Measurements from ENCODE around the gene PDGFRB. TPM values are rescaled to one million over a fixed set of nuclear protein-coding genes. Genes with fewer than 3 reads are reported as not detected.

The PDGFRB gene
- total RNA-seq, 1 donor from 2014 or later: 89.3 TPM

- ATAC-seq (peak; percentile 4 to 9), DNase-seq (no peak)
- peaks cover 25% of the 10 kb centered on the region for H3K4me1 ChIP-seq
These were observed 1.6 kb downstream of the PDGFRB start for GRCh38 chr5:150153957-150154617.

DNA sequence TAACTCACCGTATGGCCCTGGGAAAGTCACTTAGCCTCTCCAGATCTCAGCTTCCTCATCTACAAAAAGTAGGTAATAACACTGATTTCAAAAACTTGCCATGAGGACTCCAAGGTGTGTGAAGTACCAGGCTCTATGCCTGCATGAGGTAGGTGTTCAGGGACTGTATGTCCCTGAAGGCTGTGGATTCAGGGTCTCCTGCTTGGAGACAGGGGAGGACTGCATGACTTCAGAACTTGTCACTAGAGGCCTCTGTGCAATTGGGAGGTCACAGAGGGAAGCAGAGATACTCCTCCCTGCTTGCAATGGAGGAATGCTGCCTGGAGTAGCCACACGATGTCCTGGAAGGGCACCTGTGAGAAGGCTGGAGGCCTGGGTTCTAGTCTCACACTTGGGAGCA, 2.2 kb downstream of the PDGFRB start:
- TF ChIP-seq CTCF (IDR thresholded peaks at IDR 0.05): no peak
- intact Hi-C loops (cut with DNase I): no loop called here
- H3K27me3 ChIP-seq (ENCODE audit: low read depth): no peaks in the 10 kb centered on the region
- peaks cover 22% of the 10 kb centered on the region for H3K4me1 ChIP-seq
- DNase-seq (no peak), ATAC-seq (no peak)
- H3K9me3 ChIP-seq: no peaks in the 10 kb centered on the region
- peak overlapping the region; percentile 70 for H3K27ac ChIP-seq
- peak overlapping the region; percentile 54 for H3K4me3 ChIP-seq
- H3K36me3 ChIP-seq: no peaks in the 10 kb centered on the region

More at GRCh38 chr5:150153957-150154617, 1.6 kb downstream of the PDGFRB start:
- H3K27me3 ChIP-seq (ENCODE audit: low read depth): no peaks in the 10 kb centered on the region
- intact Hi-C loops (cut with DNase I): no loop called here
- no peaks in the 10 kb centered on the region for H3K36me3 ChIP-seq
- peak overlapping the region; percentile 70 for H3K27ac ChIP-seq
- H3K9me3 ChIP-seq: no peaks in the 10 kb centered on the region
- peak overlapping the region; percentile 54 for H3K4me3 ChIP-seq
- no peak for TF ChIP-seq CTCF (IDR thresholded peaks at IDR 0.05)

DNA sequence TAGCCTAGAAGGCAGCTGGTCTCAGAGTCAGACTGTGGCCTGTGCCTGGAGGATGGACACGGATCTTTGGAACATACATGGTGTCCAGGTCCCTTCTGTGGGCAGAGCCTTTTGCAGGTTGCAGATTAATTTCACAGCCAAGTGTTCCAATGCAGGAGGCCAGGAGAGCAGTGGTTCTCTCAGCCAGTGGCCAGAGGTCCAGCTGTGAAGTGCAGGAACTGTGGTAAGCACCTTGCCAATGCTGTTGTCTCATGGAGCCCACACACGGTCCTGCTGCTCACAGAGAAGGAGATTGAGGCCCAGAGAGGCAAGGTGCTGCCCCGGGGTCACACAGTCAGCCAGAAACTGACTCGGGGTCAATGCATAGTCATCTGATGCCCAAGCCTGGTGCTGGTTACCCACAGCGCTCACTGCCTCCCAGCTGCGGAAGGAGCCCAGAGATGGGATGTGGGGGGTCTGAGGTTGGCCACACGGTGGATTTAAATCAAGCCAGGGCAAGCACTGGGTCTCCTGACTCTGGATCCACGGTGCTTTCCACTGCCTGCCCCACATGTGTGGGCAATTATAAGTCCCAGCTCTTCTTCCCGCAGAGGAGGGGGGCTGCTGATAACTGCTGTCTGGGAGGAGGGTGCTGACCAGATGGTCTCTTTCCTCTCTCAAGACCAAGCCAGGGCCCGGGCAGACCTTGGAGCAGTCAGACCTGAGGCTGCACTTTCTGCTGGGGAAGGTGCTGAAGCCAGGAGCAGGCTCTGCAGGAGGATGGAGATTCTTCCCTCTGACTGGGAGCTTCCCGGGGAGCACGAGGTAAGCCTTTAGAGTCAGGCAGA, 2.8 kb downstream of the PDGFRB start:
- H3K36me3 ChIP-seq: no peaks in the 10 kb centered on the region
- H3K27ac ChIP-seq: peak overlapping the region; percentile 70
- no peak for TF ChIP-seq CTCF (IDR thresholded peaks at IDR 0.05)
- peaks cover 27% of the 10 kb centered on the region for H3K4me1 ChIP-seq
- H3K4me3 ChIP-seq: peak overlapping the region; percentile 54
- H3K27me3 ChIP-seq (ENCODE audit: low read depth): no peaks in the 10 kb centered on the region
- H3K9me3 ChIP-seq: no peaks in the 10 kb centered on the region
- intact Hi-C loops (cut with DNase I): no loop called here
- no peak for ATAC-seq
- DNase-seq: no peak

- intact Hi-C loops (cut with DNase I): no loop called here
- Histone ChIP-seq H3K4me1 (peaks cover 33% of the 10 kb centered on the region), H3K27ac (peak overlapping the region; percentile 18), H3K36me3 (no peaks in the 10 kb centered on the region), H3K9me3 (no peaks in the 10 kb centered on the region), H3K27me3 (ENCODE audit: low read depth) (no peaks in the 10 kb centered on the region), H3K4me3 (peak overlapping the region; percentile 54)
- no peak for TF ChIP-seq CTCF (IDR thresholded peaks at IDR 0.05)
- no peak for ATAC-seq
- DNase-seq: no peak
These were observed 6.0 kb downstream of the PDGFRB start for GRCh38 chr5:150149618-150150017.

GRCh38 chr5:150148117-150148927, 7.3 kb downstream of the PDGFRB start:
- peak overlapping the region; percentile 46 for H3K27ac ChIP-seq
- intact Hi-C loops (cut with DNase I): no loop called here
- H3K4me3 ChIP-seq: no peak overlapping the region

More at GRCh38 chr5:150148117-150148927, 7.3 kb downstream of the PDGFRB start:
- no peaks in the 10 kb centered on the region for H3K9me3 ChIP-seq
- TF ChIP-seq CTCF (IDR thresholded peaks at IDR 0.05): no peak
- H3K4me1 ChIP-seq: peaks cover 37% of the 10 kb centered on the region
- ATAC-seq (no peak), DNase-seq (no peak)
- no peaks in the 10 kb centered on the region for H3K27me3 ChIP-seq (ENCODE audit: low read depth)
- H3K36me3 ChIP-seq: no peaks in the 10 kb centered on the region
